HL-60 (cell line): ENCODE data around the gene DOCK9.

ENCODE experiments used
- DNase-seq, 2 experiments: peaks; one replicate each; pipeline ENCODE4 v3.0.0-alpha.2; 2010 to 2020; ENCODE audit warnings: low read depth in 1 of 2, low spot score in 1 of 2
- H3K27ac ChIP-seq: fragments of 250-450 bp; sonication (Bioruptor Pico); replicated peaks from 2 replicates; pipeline ENCODE4 v1.5.1; 2020; ENCODE audit warnings: mild to moderate bottlenecking, moderate library complexity
- H3K27me3 ChIP-seq: fragments of 250-450 bp; sonication (Bioruptor Pico); 2 replicates; pipeline ENCODE4 v1.5.1; 2021; ENCODE audit warnings: mild to moderate bottlenecking, moderate library complexity; ENCODE audit not compliant: insufficient read depth, poor library complexity, severe bottlenecking
- H3K4me3 ChIP-seq: replicated peaks from 2 replicates; pipeline ENCODE4 v1.5.1; 2011; ENCODE audit warnings: mild to moderate bottlenecking, control low read depth, low read length; ENCODE audit not compliant: insufficient read depth
- CTCF ChIP-seq: IDR thresholded peaks from one replicate; pipeline ENCODE4 v1.5.1; 2011; ENCODE audit warnings: low read length, control low read depth, inconsistent platforms; ENCODE audit not compliant: insufficient read depth
- GABPA ChIP-seq: IDR thresholded peaks from 2 replicates; pipeline ENCODE4 v1.6.1; 2012; ENCODE audit warnings: low read depth
- POLR2AphosphoS5 ChIP-seq: IDR thresholded peaks from 2 replicates; pipeline ENCODE4 v1.6.1; 2012; ENCODE audit warnings: low read depth
- REST ChIP-seq: IDR thresholded peaks from 2 replicates; pipeline ENCODE4 v1.6.1; 2012; ENCODE audit warnings: low read depth; ENCODE audit not compliant: insufficient replicate concordance
- SPI1 ChIP-seq: IDR thresholded peaks from 2 replicates; pipeline ENCODE4 v1.6.1; 2012; ENCODE audit warnings: low read depth, mild to moderate bottlenecking, borderline replicate concordance

DOCK9 gene

GRCh38 chr13:98950705-98951104 is 27.2 kb downstream of the DOCK9 start:
- TF ChIP-seq SPI1, result no peak
- Histone ChIP-seq H3K4me3 (no peak overlapping the region), H3K27me3 (peaks cover 26% of the 10 kb centered on the region), H3K27ac (no peak overlapping the region)
- DNase-seq, result no peak

GRCh38 chr13:98947925-98948324 is 29.9 kb downstream of the DOCK9 start:
- Histone ChIP-seq H3K4me3 (no peak overlapping the region), H3K27ac (no peak overlapping the region), H3K27me3 (peaks cover 23% of the 10 kb centered on the region)
- no peak for TF ChIP-seq CTCF
- TF ChIP-seq POLR2AphosphoS5, result no peak
- no peak for TF ChIP-seq REST
- no peak for TF ChIP-seq GABPA
- TF ChIP-seq SPI1, result no peak
- no peak for DNase-seq

GRCh38 chr13:98945863-98946605 is 31.8 kb downstream of the DOCK9 start:
- DNase-seq, result no peak
- Histone ChIP-seq H3K27ac (no peak overlapping the region), H3K4me3 (no peak overlapping the region), H3K27me3 (peaks cover 23% of the 10 kb centered on the region)
- TF ChIP-seq REST (no peak), GABPA (no peak), SPI1 (no peak), POLR2AphosphoS5 (no peak), CTCF (no peak)

GRCh38 chr13:98944336-98944735 is 33.5 kb downstream of the DOCK9 start:
- DNase-seq, result no peak
- no peak for TF ChIP-seq SPI1
- TF ChIP-seq POLR2AphosphoS5, result no peak
- no peak overlapping the region for H3K27ac ChIP-seq
- H3K4me3 ChIP-seq, result no peak overlapping the region
- H3K27me3 ChIP-seq, result peaks cover 19% of the 10 kb centered on the region

- H3K4me3 ChIP-seq, result no peak overlapping the region
- TF ChIP-seq REST (no peak), GABPA (no peak), CTCF (no peak), SPI1 (no peak), POLR2AphosphoS5 (no peak)
- DNase-seq, result no peak
- peaks cover 13% of the 10 kb centered on the region for H3K27me3 ChIP-seq
- H3K27ac ChIP-seq, result no peak overlapping the region
These were observed 34.9 kb downstream of the DOCK9 start for GRCh38 chr13:98942997-98943396.
